HG02588 (cell line): Measurements from ENCODE around the gene NFATC2.

Experiments used
- ATAC-seq: cut with Tn5 transposase; IDR thresholded peaks from one replicate; pipeline ENCODE4 v1.9.1; 2021; ENCODE audit warnings: mild to moderate bottlenecking, moderate library complexity; ENCODE audit not compliant: unreplicated experiment

Gene NFATC2

GRCh38 chr20:51457533-51457932 lies 85.0 kb downstream of the NFATC2 start:
- no peak for ATAC-seq

GRCh38 chr20:51456511-51457509 lies 85.7 kb downstream of the NFATC2 start:
- ATAC-seq = no peak

- no peak for ATAC-seq
Measured at GRCh38 chr20:51454250-51454865, 88.2 kb downstream of the NFATC2 start.

- no peak for ATAC-seq
Measured at GRCh38 chr20:51452734-51453365, 89.7 kb downstream of the NFATC2 start.

- no peak for ATAC-seq
Measured at GRCh38 chr20:51452091-51452613, 90.4 kb downstream of the NFATC2 start.

GRCh38 chr20:51451484-51451883 lies 91.0 kb downstream of the NFATC2 start:
- no peak for ATAC-seq

- no peak for ATAC-seq
Measured at GRCh38 chr20:51450984-51451383, 91.5 kb downstream of the NFATC2 start.

GRCh38 chr20:51450221-51450712 lies 92.3 kb downstream of the NFATC2 start:
- ATAC-seq = no peak

GRCh38 chr20:51449498-51450220 lies 92.9 kb downstream of the NFATC2 start:
- ATAC-seq = no peak

- ATAC-seq = no peak
Measured at GRCh38 chr20:51447765-51448148, 94.8 kb downstream of the NFATC2 start.

- ATAC-seq = no peak
Measured at GRCh38 chr20:51447097-51447764, 95.3 kb downstream of the NFATC2 start.

GRCh38 chr20:51446656-51447055 lies 95.9 kb downstream of the NFATC2 start:
- no peak for ATAC-seq

GRCh38 chr20:51446230-51446629 lies 96.3 kb downstream of the NFATC2 start:
- ATAC-seq = no peak

GRCh38 chr20:51445591-51445990 lies 96.9 kb downstream of the NFATC2 start:
- no peak for ATAC-seq

GRCh38 chr20:51444922-51445438 lies 97.5 kb downstream of the NFATC2 start:
- no peak for ATAC-seq

- ATAC-seq = no peak
Measured at GRCh38 chr20:51444467-51444866, 98.1 kb downstream of the NFATC2 start.

- ATAC-seq = no peak
Measured at GRCh38 chr20:51442602-51443001, 99.9 kb downstream of the NFATC2 start.

- ATAC-seq = no peak
Measured at GRCh38 chr20:51440589-51440988, 101.9 kb downstream of the NFATC2 start.

GRCh38 chr20:51439160-51439689 lies 103.3 kb downstream of the NFATC2 start:
- no peak for ATAC-seq

- ATAC-seq = no peak
Measured at GRCh38 chr20:51438136-51438535, 104.4 kb downstream of the NFATC2 start.
